SK-N-SH (cell line): Measurements from ENCODE around the gene PPL. TPM values are rescaled to one million over a fixed set of nuclear protein-coding genes. Genes with fewer than 3 reads are reported as not detected.

Experiments
- CTCF ChIA-PET: fragments of 300-600, 350-600 bp; formaldehyde crosslinking; extraction: SDS; loops from one replicate; lab custom pipeline; 2021; lab: Yijun Ruan, JAX
- POLR2A ChIA-PET: fragments of 350-600 bp; sonication (Branson Sonifier 250); formaldehyde crosslinking; extraction: SDS; loops from one replicate; lab custom pipeline; 2020; ENCODE audit warnings: antibody characterized with exemption, inconsistent platforms; lab: Yijun Ruan, JAX
- DNase-seq: peaks from one replicate; pipeline ENCODE4 v3.0.0; 2012
- H2AFZ ChIP-seq: fragments of 200-600 bp; sonication (generic); 2 replicates; pipeline ENCODE4 v1.8.1; 2016; ENCODE audit warnings: antibody characterized with exemption, mild to moderate bottlenecking, low read depth
- H3F3A ChIP-seq: fragments of 200-600 bp; sonication (generic); replicated peaks from 2 replicates; pipeline ENCODE3; 2016; ENCODE audit warnings: antibody characterized with exemption, mild to moderate bottlenecking; ENCODE audit not compliant: insufficient read depth
- H3K27ac ChIP-seq, 2 experiments: fragments of 200-500 bp in 1 of 2; fragments of 200-600 bp in 1 of 2; sonication (Bioruptor generic) in 1 of 2; sonication (generic), shearing (Covaris generic) in 1 of 2; 2 replicates each; pipeline versions ENCODE4 v1.5.1 to v1.6.1; 2014 to 2016; ENCODE audit warnings: low read depth in 2 of 2, inconsistent platforms in 1 of 2, low read length in 1 of 2, mild to moderate bottlenecking in 1 of 2, mixed read lengths in 1 of 2
- H3K27me3 ChIP-seq: fragments of 200-600 bp; sonication (generic), shearing (Covaris generic); 2 replicates; pipeline ENCODE4 v1.6.1; 2016; ENCODE audit warnings: mixed run types; ENCODE audit not compliant: insufficient read depth
- H3K36me3 ChIP-seq, 2 experiments: fragments of 200-500 bp in 1 of 2; fragments of 200-600 bp in 1 of 2; sonication (Bioruptor generic) in 1 of 2; sonication (generic) in 1 of 2; replicated peaks in 1 of 2; 2 replicates each; pipeline versions ENCODE3 to v1.5.1; 2014 to 2016; ENCODE audit warnings: low read length in 1 of 2, mild to moderate bottlenecking in 1 of 2; ENCODE audit not compliant: insufficient read depth in 2 of 2, control insufficient read depth in 1 of 2
- H3K4me1 ChIP-seq, 2 experiments: fragments of 200-500 bp in 1 of 2; fragments of 200-600 bp in 1 of 2; sonication (Bioruptor generic) in 1 of 2; sonication (generic), shearing (Covaris generic) in 1 of 2; 2 replicates each; pipeline versions ENCODE4 v1.5.1 to v1.6.1; 2014 to 2016; ENCODE audit warnings: low read depth in 1 of 2, low read length in 1 of 2, mixed run types in 1 of 2; ENCODE audit not compliant: insufficient read depth in 2 of 2, control insufficient read depth in 1 of 2
- H3K4me2 ChIP-seq: fragments of 200-600 bp; sonication (generic), shearing (Covaris generic); 2 replicates; pipeline ENCODE4 v1.6.1; 2017; ENCODE audit warnings: mixed run types
- H3K4me3 ChIP-seq, 2 experiments: fragments of 200-500 bp in 1 of 2; fragments of 200-600 bp in 1 of 2; sonication (Bioruptor generic) in 1 of 2; sonication (generic), shearing (Covaris generic) in 1 of 2; 2 replicates each; pipeline versions ENCODE4 v1.5.1 to v1.8.1; 2014 to 2016; ENCODE audit warnings: low read depth in 2 of 2, inconsistent platforms in 1 of 2, low read length in 1 of 2, mild to moderate bottlenecking in 1 of 2, mixed read lengths in 1 of 2, moderate library complexity in 1 of 2
- H3K79me2 ChIP-seq: fragments of 200-600 bp; sonication (generic); 2 replicates; pipeline ENCODE4 v1.8.1; 2017; ENCODE audit warnings: mild to moderate bottlenecking; ENCODE audit not compliant: insufficient read depth
- H3K9ac ChIP-seq: fragments of 200-600 bp; sonication (generic); 2 replicates; pipeline ENCODE4 v1.6.1; 2017; ENCODE audit warnings: mixed run types
- H3K9me2 ChIP-seq: fragments of 200-600 bp; sonication (generic); 2 replicates; pipeline ENCODE4 v1.6.1; 2017; ENCODE audit warnings: mixed run types
- H3K9me3 ChIP-seq: fragments of 200-600 bp; sonication (generic); 2 replicates; pipeline ENCODE4 v1.6.1; 2017; ENCODE audit warnings: mixed run types, mild to moderate bottlenecking, moderate library complexity
- H4K20me1 ChIP-seq: fragments of 200-600 bp; sonication (generic); 2 replicates; pipeline ENCODE4 v1.6.1; 2017; ENCODE audit warnings: mild to moderate bottlenecking, mixed run types; ENCODE audit not compliant: insufficient read depth
- CTCF ChIP-seq: fragments of 200-600 bp; sonication (generic); IDR thresholded peaks from 2 replicates; pipeline ENCODE4 v1.6.1; 2017; ENCODE audit warnings: antibody characterized with exemption, mild to moderate bottlenecking, moderate library complexity
- EP300 ChIP-seq, 2 experiments: IDR thresholded peaks; 2 replicates each; pipeline versions ENCODE4 v1.4.0 to v1.6.1; 2012; ENCODE audit warnings: borderline replicate concordance in 1 of 2, low read depth in 1 of 2, low read length in 1 of 2
- FOXM1 ChIP-seq: IDR thresholded peaks from 2 replicates; pipeline ENCODE4 v1.4.0; 2012; ENCODE audit warnings: low read depth, mild to moderate bottlenecking
- GABPA ChIP-seq: IDR thresholded peaks from 2 replicates; pipeline ENCODE4 v1.4.0; 2012; ENCODE audit warnings: low read depth, mild to moderate bottlenecking
- GATA2 ChIP-seq: sonication (generic); formaldehyde crosslinking; IDR thresholded peaks from 2 replicates; pipeline ENCODE4 v1.5.0; 2020; ENCODE audit warnings: mild to moderate bottlenecking, missing genetic modification reagents
- IRF3 ChIP-seq: fragments of 150-350 bp; IDR thresholded peaks from 2 replicates; pipeline ENCODE4 v1.6.1; 2016; ENCODE audit warnings: mild to moderate bottlenecking, low read depth, low read length
- MAX ChIP-seq: IDR thresholded peaks from 2 replicates; pipeline ENCODE4 v1.4.0; 2012; ENCODE audit warnings: low read depth
- MEF2A ChIP-seq: IDR thresholded peaks from 2 replicates; pipeline ENCODE4 v1.4.0; 2012; ENCODE audit warnings: low read depth, borderline replicate concordance
- MXI1 ChIP-seq: IDR thresholded peaks from 2 replicates; pipeline ENCODE4 v1.6.1; 2012; ENCODE audit warnings: mild to moderate bottlenecking, low read depth, low read length, improper control_type of control experiment
- NFIC ChIP-seq: IDR thresholded peaks from 2 replicates; pipeline ENCODE4 v1.4.0; 2012; ENCODE audit warnings: borderline replicate concordance
- NRF1 ChIP-seq: IDR thresholded peaks from 2 replicates; pipeline ENCODE4 v1.6.1; 2012; ENCODE audit warnings: low read depth, mild to moderate bottlenecking, low read length
- RFX5 ChIP-seq: IDR thresholded peaks from 2 replicates; pipeline ENCODE4 v1.6.1; 2012; ENCODE audit warnings: mild to moderate bottlenecking, improper control_type of control experiment, low read length
- SIN3A ChIP-seq: IDR thresholded peaks from 2 replicates; pipeline ENCODE4 v1.6.1; 2012; ENCODE audit warnings: low read depth, mild to moderate bottlenecking, low read length, moderate library complexity, borderline replicate concordance
- SMC3 ChIP-seq: IDR thresholded peaks from 2 replicates; pipeline ENCODE4 v1.6.1; 2012; ENCODE audit warnings: low read depth, low read length, improper control_type of control experiment
- ZBTB33 ChIP-seq: IDR thresholded peaks from 2 replicates; pipeline ENCODE4 v1.4.0; 2012; ENCODE audit warnings: low read depth, borderline replicate concordance
- WGBS: methylation state at CpG from one replicate; pipeline ENCODE4 v1.1.6; 2017; ENCODE audit warnings: low lambda C conversion rate; 5-methylcytosine and 5-hydroxymethylcytosine counted together
- polyA plus RNA-seq, 3 experiments: library from polyadenylated mRNA; depleted of rRNA; stranded (reverse); fragments of >200 nt; gene quantifications; 2 replicates each; pipeline ENCODE4 v1.2.3, GENCODE V29; 2012

Gene PPL
- polyA plus RNA-seq, 1 of the 3 experiments (the other 2 are of a cell fraction) = 24.6 TPM

GRCh38 chr16:4855371-4855770 lies 81.6 kb downstream of the PPL start:
- H3K9me3 ChIP-seq = no peaks in the 10 kb centered on the region
- H3K27me3 ChIP-seq = no peaks in the 10 kb centered on the region
- peaks cover 70% of the 10 kb centered on the region for H3K79me2 ChIP-seq
- no peak for TF ChIP-seq CTCF
- TF ChIP-seq ZBTB33 = no peak
- no peak for TF ChIP-seq SIN3A
- no peak for TF ChIP-seq MEF2A
- no peak for TF ChIP-seq IRF3
- TF ChIP-seq GATA2 (CRISPR knock-in tag) = no peak
- no peak for TF ChIP-seq GABPA
- no peak for TF ChIP-seq MXI1
- TF ChIP-seq NRF1 = no peak
- no peak for TF ChIP-seq SMC3
- no peak for TF ChIP-seq MAX
- TF ChIP-seq RFX5 = no peak
- no peak for TF ChIP-seq FOXM1
- no peak for TF ChIP-seq EP300 (IDR thresholded peaks at IDR 0.05; ENCODE audit: borderline replicate concordance in 1 of 2, low read depth in 1 of 2, low read length in 1 of 2)
- TF ChIP-seq NFIC = no peak
- peaks cover 48 to 55% of the 10 kb centered on the region in 2 experiments for H3K36me3 ChIP-seq
- peaks cover 22% of the 10 kb centered on the region for H4K20me1 ChIP-seq
- no peak overlapping the region for H3K4me3 ChIP-seq
- ChIA-PET POLR2A (no interaction called here), CTCF (interaction anchor here (0.6 kb wide), 1 partner anchor 15 kb away, joined by 3 read pairs; no protein-coding TSS in a partner anchor)
- no peak overlapping the region for H3K4me2 ChIP-seq
- H3F3A ChIP-seq = peaks cover 5% of the 10 kb centered on the region
- H3K4me1 ChIP-seq = peaks cover 0 to 3% of the 10 kb centered on the region in 2 experiments; a peak in 2 of 4 replicates
- no peak overlapping the region for H3K9ac ChIP-seq
- no peaks in the 10 kb centered on the region for H3K9me2 ChIP-seq
- H2AFZ ChIP-seq = no peak overlapping the region
- H3K27ac ChIP-seq = no peak overlapping the region
- WGBS = 84% methylated on average over 5 of the region's 5 CpGs
- no peak for DNase-seq
